Mesendoderm (in vitro differentiated cells): ENCODE results near the gene WDR1.
A peak's percentile ranks its signal among the peaks of the same experiment; 100 is the strongest.

ENCODE experiments used
- DNase-seq: peaks from one replicate; pipeline ENCODE4 v3.0.0; 2013
- H2AK5ac ChIP-seq: 2 replicates; pipeline ENCODE4 v1.6.1; 2013; ENCODE audit warnings: low read length, inconsistent platforms
- H2BK120ac ChIP-seq: 2 replicates; pipeline ENCODE4 v1.6.1; 2013; ENCODE audit warnings: low read depth, mild to moderate bottlenecking, low read length, moderate library complexity, mixed read lengths
- H2BK15ac ChIP-seq: replicated peaks from 2 replicates; pipeline ENCODE4 v1.6.1; 2013; ENCODE audit warnings: low read depth, mild to moderate bottlenecking, moderate library complexity
- H2BK5ac ChIP-seq: 2 replicates; pipeline ENCODE4 v1.6.1; 2013; ENCODE audit warnings: low read length, inconsistent platforms
- H3K18ac ChIP-seq: 2 replicates; pipeline ENCODE4 v1.6.1; 2013; ENCODE audit warnings: mild to moderate bottlenecking, low read length, mixed read lengths
- H3K23ac ChIP-seq: one replicate; pipeline ENCODE4 v1.6.1; 2013; ENCODE audit warnings: low read length
- H3K27ac ChIP-seq: 2 replicates; pipeline ENCODE4 v1.5.1; 2013; ENCODE audit warnings: low read depth, mild to moderate bottlenecking, inconsistent platforms, low read length, moderate library complexity
- H3K27me3 ChIP-seq: 2 replicates; pipeline ENCODE4 v1.6.1; 2013; ENCODE audit warnings: low read length, control low read depth, mild to moderate bottlenecking, inconsistent platforms; ENCODE audit not compliant: insufficient read depth, poor library complexity
- H3K36me3 ChIP-seq: 2 replicates; pipeline ENCODE4 v1.6.1; 2013; ENCODE audit warnings: low read length, inconsistent platforms; ENCODE audit not compliant: control insufficient read depth, insufficient read depth
- H3K4ac ChIP-seq: one replicate; pipeline ENCODE4 v1.6.1; 2013; ENCODE audit warnings: low read depth, mild to moderate bottlenecking, low read length, moderate library complexity
- H3K4me1 ChIP-seq: 2 replicates; pipeline ENCODE4 v1.6.1; 2013; ENCODE audit warnings: low read depth, low read length, inconsistent platforms; ENCODE audit not compliant: control insufficient read depth
- H3K4me2 ChIP-seq: 2 replicates; pipeline ENCODE4 v1.6.1; 2013; ENCODE audit warnings: low read length
- H3K4me3 ChIP-seq: 2 replicates; pipeline ENCODE4 v1.5.1; 2013; ENCODE audit warnings: mild to moderate bottlenecking, low read length
- H3K56ac ChIP-seq: one replicate; pipeline ENCODE4 v1.6.1; 2013; ENCODE audit warnings: low read length
- H3K79me1 ChIP-seq: 2 replicates; pipeline ENCODE4 v1.6.1; 2013; ENCODE audit warnings: low read length, inconsistent platforms
- H3K79me2 ChIP-seq: 2 replicates; pipeline ENCODE4 v1.6.1; 2013; ENCODE audit warnings: mild to moderate bottlenecking, low read length; ENCODE audit not compliant: control insufficient read depth, insufficient read depth
- H3K9ac ChIP-seq: 2 replicates; pipeline ENCODE4 v1.6.1; 2013; ENCODE audit warnings: low read length, inconsistent platforms
- H4K5ac ChIP-seq: one replicate; pipeline ENCODE4 v1.6.1; 2013; ENCODE audit warnings: low read length
- H4K8ac ChIP-seq: one replicate; pipeline ENCODE4 v1.6.1; 2013; ENCODE audit warnings: low read depth, mild to moderate bottlenecking, control low read depth, low read length, moderate library complexity
- WGBS: extraction: QIAGEN DNeasy Blood & Tissue Kit; methylation state at CpG from one replicate; pipeline ENCODE4 v1.1.7; 2013; ENCODE audit warnings: low lambda C conversion rate, missing lambda C conversion rate; ENCODE audit not compliant: insufficient coverage; ENCODE audit errors: extremely low coverage; 5-methylcytosine and 5-hydroxymethylcytosine counted together

WDR1 gene

GRCh38 chr4:10077483-10078335, 38.9 kb downstream of the WDR1 start:
- Histone ChIP-seq H3K36me3 (peaks cover 45% of the 10 kb centered on the region), H2BK120ac (no peak overlapping the region), H3K56ac (no peak overlapping the region), H4K5ac (no peak overlapping the region), H3K4me2 (no peak overlapping the region), H3K4ac (no peak overlapping the region), H2AK5ac (no peak overlapping the region), H3K79me1 (no peaks in the 10 kb centered on the region), H3K4me3 (no peak overlapping the region), H3K27ac (no peak overlapping the region), H3K23ac (no peak overlapping the region), H3K9ac (no peak overlapping the region), H2BK5ac (no peak overlapping the region), H3K4me1 (no peaks in the 10 kb centered on the region), H3K18ac (no peak overlapping the region), H2BK15ac (no peak overlapping the region), H3K79me2 (no peaks in the 10 kb centered on the region), H3K27me3 (no peaks in the 10 kb centered on the region), H4K8ac (no peak overlapping the region)
- WGBS = no CpG with 5 or more reads among the region's 38 CpGs
- DNase-seq = no peak

DNA sequence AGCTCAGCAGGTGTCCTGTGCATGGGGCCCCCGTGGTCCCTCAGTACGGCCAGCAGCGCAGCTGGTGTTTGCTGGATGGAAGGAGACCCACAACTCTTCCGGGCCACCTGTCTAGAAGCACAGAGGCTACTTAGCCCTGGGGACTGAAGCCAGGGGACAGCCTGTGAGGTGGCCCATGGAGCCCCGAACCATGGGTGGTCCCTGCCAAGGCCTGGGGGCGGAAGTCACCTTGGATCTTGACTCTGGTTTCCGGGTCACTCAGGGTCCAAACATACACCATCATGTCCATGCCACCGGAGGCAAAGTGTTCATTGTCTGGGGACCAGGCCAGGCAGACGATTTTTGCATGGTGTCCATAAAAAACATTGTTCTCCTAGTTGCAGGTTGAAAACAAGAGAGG, 39.5 kb downstream of the WDR1 start:
- Histone ChIP-seq H3K4me1 (no peaks in the 10 kb centered on the region), H2AK5ac (no peak overlapping the region), H3K4me3 (no peak overlapping the region), H3K27ac (no peak overlapping the region), H3K4me2 (no peak overlapping the region), H3K27me3 (no peaks in the 10 kb centered on the region), H3K79me2 (no peaks in the 10 kb centered on the region), H3K36me3 (peaks cover 47% of the 10 kb centered on the region), H3K79me1 (no peaks in the 10 kb centered on the region), H3K9ac (no peak overlapping the region), H3K4ac (no peak overlapping the region), H3K23ac (no peak overlapping the region), H3K18ac (no peak overlapping the region), H4K8ac (no peak overlapping the region), H3K56ac (no peak overlapping the region), H2BK120ac (no peak overlapping the region), H4K5ac (no peak overlapping the region), H2BK15ac (no peak overlapping the region), H2BK5ac (no peak overlapping the region)
- WGBS = no CpG with 5 or more reads among the region's 9 CpGs
- no peak for DNase-seq

GRCh38 chr4:10075953-10076391, 40.6 kb downstream of the WDR1 start:
- Histone ChIP-seq H2BK120ac (no peak overlapping the region), H3K4me3 (no peak overlapping the region), H4K8ac (no peak overlapping the region), H3K4me1 (no peaks in the 10 kb centered on the region), H3K18ac (no peak overlapping the region), H2BK15ac (no peak overlapping the region), H3K9ac (no peak overlapping the region), H3K4ac (no peak overlapping the region), H3K79me1 (no peaks in the 10 kb centered on the region), H3K27me3 (no peaks in the 10 kb centered on the region), H3K4me2 (no peak overlapping the region), H2BK5ac (no peak overlapping the region), H4K5ac (no peak overlapping the region), H3K56ac (no peak overlapping the region), H3K27ac (no peak overlapping the region), H2AK5ac (no peak overlapping the region), H3K23ac (no peak overlapping the region), H3K36me3 (peaks cover 43% of the 10 kb centered on the region), H3K79me2 (no peaks in the 10 kb centered on the region)
- WGBS = no CpG with 5 or more reads among the region's 11 CpGs
- DNase-seq = no peak

- Histone ChIP-seq H3K23ac (no peak overlapping the region), H2BK15ac (no peak overlapping the region), H3K79me2 (no peaks in the 10 kb centered on the region), H2BK5ac (no peak overlapping the region), H4K8ac (no peak overlapping the region), H3K56ac (no peak overlapping the region), H3K79me1 (no peaks in the 10 kb centered on the region), H2BK120ac (no peak overlapping the region), H3K27ac (no peak overlapping the region), H3K36me3 (peaks cover 40% of the 10 kb centered on the region), H3K4me1 (no peaks in the 10 kb centered on the region), H3K4me3 (no peak overlapping the region), H3K4ac (no peak overlapping the region), H4K5ac (no peak overlapping the region), H3K9ac (no peak overlapping the region), H3K4me2 (no peak overlapping the region), H3K18ac (no peak overlapping the region), H3K27me3 (no peaks in the 10 kb centered on the region), H2AK5ac (no peak overlapping the region)
- no peak for DNase-seq
- no CpG with 5 or more reads among the region's 20 CpGs for WGBS
Measured at GRCh38 chr4:10075158-10075863, 41.3 kb downstream of the WDR1 start.

GRCh38 chr4:10074767-10075105, 41.9 kb downstream of the WDR1 start:
- Histone ChIP-seq H3K23ac (no peak overlapping the region), H4K5ac (no peak overlapping the region), H3K4me2 (no peak overlapping the region), H3K4me1 (no peaks in the 10 kb centered on the region), H3K18ac (no peak overlapping the region), H2BK5ac (no peak overlapping the region), H2AK5ac (no peak overlapping the region), H2BK15ac (no peak overlapping the region), H3K4ac (no peak overlapping the region), H3K79me1 (no peaks in the 10 kb centered on the region), H3K4me3 (no peak overlapping the region), H2BK120ac (no peak overlapping the region), H3K9ac (no peak overlapping the region), H3K36me3 (peaks cover 36% of the 10 kb centered on the region), H3K56ac (no peak overlapping the region), H4K8ac (no peak overlapping the region), H3K79me2 (no peaks in the 10 kb centered on the region), H3K27me3 (no peaks in the 10 kb centered on the region), H3K27ac (no peak overlapping the region)
- no CpG with 5 or more reads among the region's 7 CpGs for WGBS
- DNase-seq = peak; percentile 25
